Umbilical cord (tissue), 2 donors: ENCODE data around the gene BSCL2. TPM values are rescaled to one million over a fixed set of nuclear protein-coding genes. Genes with fewer than 3 reads are reported as not detected.
"Not testable (repeated sequence)": the region's sequence is repeated elsewhere in the genome, so short reads cannot be mapped to it uniquely, and the experiment has no call there.

ENCODE experiments used
- DNase-seq: peaks from one replicate; pipeline ENCODE4 v3.0.0-alpha.2; 2015; ENCODE audit warnings: low spot score
- total RNA-seq: library from RNA; depleted of rRNA; stranded (reverse); fragments of >200 nt; gene quantifications from one replicate; pipeline ENCODE4 v1.2.3, GENCODE V29; 2014; ENCODE audit warnings: low replicate concordance; ENCODE audit not compliant: insufficient read depth

Gene BSCL2
- total RNA-seq, 1 donor from 2014 or later = 6.3 TPM

- peak; percentile 49 for DNase-seq
Observed at GRCh38 chr11:62688491-62688890, 18.7 kb downstream of the BSCL2 start.

GRCh38 chr11:62687508-62688396 lies 19.5 kb downstream of the BSCL2 start:
- DNase-seq = no peak

DNA sequence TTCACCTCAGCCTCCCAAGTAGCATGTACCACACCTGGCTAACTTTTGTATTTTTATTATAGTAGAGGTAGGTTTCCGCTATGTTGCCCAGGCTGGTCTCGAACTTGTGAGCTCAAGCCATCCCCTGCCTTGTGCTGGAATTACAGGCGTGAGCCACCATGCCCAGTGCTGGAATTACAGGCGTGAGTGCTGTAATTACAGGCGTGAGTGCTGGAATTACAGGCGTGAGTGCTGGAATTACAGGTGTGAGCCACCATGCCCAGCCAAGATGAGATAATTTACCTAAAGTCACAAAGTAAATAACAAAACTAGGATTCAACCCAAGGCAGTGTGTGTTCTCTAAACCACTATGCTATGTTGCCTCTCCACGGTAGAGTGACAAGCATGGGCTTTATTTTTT lies 24.7 kb downstream of the BSCL2 start:
- DNase-seq = no peak

- peak; percentile 82 for DNase-seq
Observed at GRCh38 chr11:62680825-62681240, 26.4 kb downstream of the BSCL2 start.

DNA sequence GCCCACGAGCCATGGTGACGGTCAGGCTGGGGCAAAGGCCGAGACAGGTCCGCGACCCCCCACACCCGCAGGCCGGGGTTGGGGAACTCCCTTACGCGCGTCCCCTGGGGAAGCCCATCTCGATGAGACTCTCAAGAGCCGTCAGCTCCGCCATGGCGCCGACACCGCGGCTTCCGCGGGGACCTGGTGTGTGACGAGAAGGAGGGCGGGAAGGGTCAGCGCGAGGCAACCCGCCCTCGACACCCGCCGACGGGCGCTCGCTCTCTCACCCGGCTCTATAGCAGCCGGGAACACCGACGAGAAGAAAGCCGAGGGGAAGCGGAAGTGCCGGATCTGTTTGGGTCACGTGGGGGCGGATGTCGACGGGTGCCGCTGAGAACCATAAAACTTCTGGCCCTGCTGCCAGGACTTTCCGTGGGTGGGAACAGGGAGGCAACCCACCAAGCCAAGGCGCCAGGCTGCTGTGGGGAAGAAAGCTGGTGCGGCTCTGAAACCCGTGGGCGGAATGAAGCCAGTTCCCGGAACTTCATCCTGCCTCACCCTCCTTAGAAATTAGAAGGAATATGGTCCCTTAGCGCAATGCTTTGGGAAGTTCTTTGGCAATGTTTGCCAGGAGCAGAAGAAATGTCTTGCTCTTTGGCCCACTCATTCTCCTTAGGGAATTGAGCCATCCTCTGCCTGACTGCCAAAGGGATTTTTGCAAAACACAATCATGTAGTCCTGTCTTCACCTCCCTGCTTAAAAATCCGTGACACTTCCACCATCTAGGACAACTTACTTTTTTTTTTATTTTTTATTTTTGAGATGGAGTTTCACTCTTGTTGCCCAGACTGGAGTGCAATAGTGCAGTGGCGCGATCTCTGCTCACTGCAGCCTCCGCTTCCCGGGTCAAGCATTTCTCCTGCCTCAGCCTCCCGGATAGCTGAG lies 28.2 kb downstream of the BSCL2 start, which contains the start of gene UBXN1:
Gene UBXN1, minus strand, starts transcription at position 304 of the 927 bp plus-strand sequence. Its CDS starts 150 bp downstream, at position 154.
- DNase-seq = peak; percentile 93

GRCh38 chr11:62678433-62678769 lies 28.8 kb downstream of the BSCL2 start:
- no peak for DNase-seq

- DNase-seq = no peak
Observed at GRCh38 chr11:62677714-62678113, 29.5 kb downstream of the BSCL2 start.

GRCh38 chr11:62677156-62677555 lies 30.1 kb downstream of the BSCL2 start:
- DNase-seq = no peak

DNA sequence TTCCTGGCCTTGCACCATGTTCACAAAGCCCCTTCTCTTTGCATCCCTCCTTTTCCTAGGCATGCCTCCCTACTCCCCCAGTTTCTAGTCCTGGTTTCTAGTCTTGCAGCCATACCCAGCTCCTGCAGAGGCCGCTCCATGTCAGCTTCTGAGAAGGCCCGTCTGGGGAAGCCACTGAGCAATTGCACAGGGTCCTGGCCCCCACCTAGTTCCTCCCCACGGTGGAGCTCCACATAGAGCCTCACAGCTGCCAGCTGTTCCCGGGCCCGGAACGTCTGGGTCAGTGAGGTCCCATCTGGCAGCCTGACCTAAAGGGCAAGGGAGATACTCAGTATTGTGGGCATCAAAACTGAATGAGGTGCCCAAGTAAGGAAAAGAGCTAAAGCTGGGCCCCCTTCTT lies 30.5 kb downstream of the BSCL2 start:
- no peak for DNase-seq

- not testable (repeated sequence) for DNase-seq
Observed at GRCh38 chr11:62675415-62675814, 31.8 kb downstream of the BSCL2 start.

GRCh38 chr11:62673196-62673525 lies 34.1 kb downstream of the BSCL2 start:
- DNase-seq = no peak

- DNase-seq = peak; percentile 88
Observed at GRCh38 chr11:62671608-62672389, 35.4 kb downstream of the BSCL2 start, which contains the start of the genes LBHD1 and UQCC3. LBHD1 (minus strand) TSS chr11:62672267; CDS start chr11:62670031, 2,236 bp downstream. UQCC3 (plus strand) TSS chr11:62671673; CDS start chr11:62671746, 73 bp downstream.

DNA sequence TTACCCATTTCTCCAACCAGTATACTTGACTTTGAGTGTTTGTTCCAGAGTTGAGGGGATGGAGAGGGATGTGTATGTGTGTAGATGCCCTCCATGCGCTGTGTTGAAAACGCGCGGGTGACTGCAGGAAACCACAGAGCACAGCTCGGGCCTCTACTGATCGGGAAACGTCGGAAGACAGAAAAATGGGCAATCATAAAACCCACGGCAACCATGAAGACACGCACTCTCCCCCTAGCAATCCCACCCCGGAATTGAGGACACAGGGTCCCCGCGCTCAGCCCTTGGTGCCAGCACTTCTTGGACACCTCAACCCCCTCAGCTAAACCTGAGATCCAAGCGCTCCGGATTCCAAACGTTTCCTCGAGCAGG lies 36.0 kb downstream of the BSCL2 start:
- no peak for DNase-seq

DNA sequence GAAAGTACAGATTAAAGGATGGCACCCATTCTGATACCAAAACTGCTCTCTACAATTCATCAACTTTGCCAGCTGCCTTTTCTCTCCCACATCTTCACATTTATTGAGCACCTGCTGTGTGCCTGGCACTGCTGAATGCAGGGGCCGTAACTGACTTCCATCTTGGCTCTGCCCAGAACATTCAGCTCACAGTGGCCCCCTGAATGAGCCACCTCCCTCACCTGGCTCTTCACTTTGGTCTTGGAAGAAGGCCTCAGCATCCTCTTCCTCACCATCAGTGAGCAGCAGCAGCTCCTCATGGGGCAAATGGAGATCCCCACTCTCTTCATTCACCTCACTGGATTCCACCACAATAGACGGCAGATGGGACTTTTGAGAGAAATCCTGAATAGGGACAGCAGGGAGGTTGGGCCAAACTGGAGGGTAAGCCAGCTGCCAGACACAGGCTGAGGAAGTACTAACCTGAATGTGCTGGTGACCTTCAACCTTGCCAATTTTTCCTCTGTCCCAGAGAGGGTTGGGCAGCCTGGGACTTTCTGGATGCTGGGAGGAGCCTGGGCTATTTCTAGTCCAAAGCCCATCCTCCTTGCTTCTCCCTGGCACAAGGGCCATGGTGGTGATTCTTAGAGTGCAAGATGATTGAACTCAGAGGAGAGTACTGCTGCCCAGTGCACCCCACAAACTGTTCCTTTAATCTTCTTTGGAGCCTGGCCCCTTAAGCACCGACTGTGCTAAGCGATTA lies 37.6 kb downstream of the BSCL2 start:
- no peak for DNase-seq

GRCh38 chr11:62667460-62667859 lies 39.8 kb downstream of the BSCL2 start:
- DNase-seq = no peak

DNA sequence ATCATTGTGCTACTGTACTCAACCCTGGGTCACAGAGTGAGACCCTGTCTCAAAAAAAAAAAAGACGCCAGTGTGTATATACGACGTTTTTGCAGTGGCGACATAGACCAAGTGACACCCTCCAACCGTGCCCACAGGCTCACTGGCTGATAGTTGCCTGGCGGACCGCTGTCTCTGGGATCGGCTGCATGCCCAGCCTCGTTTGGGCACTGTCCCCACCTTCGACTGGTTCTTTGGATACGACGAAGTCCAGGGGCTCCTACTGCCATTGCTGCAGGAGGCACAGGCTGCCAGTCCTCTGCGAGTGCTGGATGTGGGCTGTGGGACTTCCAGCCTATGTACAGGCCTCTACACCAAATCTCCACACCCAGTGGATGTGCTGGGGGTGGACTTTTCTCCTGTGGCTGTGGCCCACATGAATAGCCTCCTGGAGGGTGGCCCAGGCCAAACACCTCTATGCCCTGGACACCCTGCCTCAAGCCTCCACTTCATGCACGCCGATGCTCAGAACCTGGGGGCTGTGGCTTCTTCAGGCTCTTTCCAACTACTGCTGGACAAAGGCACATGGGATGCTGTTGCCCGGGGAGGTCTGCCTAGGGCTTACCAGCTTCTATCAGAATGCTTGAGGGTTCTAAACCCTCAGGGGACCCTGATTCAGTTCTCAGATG lies 40.8 kb downstream of the BSCL2 start:
- DNase-seq = no peak

- peak; percentile 74 for DNase-seq
Observed at GRCh38 chr11:62665599-62666258, 41.5 kb downstream of the BSCL2 start.

GRCh38 chr11:62665075-62665598 lies 42.1 kb downstream of the BSCL2 start, which contains the start of the genes C11orf98 and CSKMT:
C11orf98 (minus strand) TSS chr11:62665210; CDS start chr11:62665169, 41 bp downstream.
CSKMT (plus strand) TSS chr11:62665312; CDS start chr11:62665880, 568 bp downstream.
- DNase-seq = peak; percentile 96

DNA sequence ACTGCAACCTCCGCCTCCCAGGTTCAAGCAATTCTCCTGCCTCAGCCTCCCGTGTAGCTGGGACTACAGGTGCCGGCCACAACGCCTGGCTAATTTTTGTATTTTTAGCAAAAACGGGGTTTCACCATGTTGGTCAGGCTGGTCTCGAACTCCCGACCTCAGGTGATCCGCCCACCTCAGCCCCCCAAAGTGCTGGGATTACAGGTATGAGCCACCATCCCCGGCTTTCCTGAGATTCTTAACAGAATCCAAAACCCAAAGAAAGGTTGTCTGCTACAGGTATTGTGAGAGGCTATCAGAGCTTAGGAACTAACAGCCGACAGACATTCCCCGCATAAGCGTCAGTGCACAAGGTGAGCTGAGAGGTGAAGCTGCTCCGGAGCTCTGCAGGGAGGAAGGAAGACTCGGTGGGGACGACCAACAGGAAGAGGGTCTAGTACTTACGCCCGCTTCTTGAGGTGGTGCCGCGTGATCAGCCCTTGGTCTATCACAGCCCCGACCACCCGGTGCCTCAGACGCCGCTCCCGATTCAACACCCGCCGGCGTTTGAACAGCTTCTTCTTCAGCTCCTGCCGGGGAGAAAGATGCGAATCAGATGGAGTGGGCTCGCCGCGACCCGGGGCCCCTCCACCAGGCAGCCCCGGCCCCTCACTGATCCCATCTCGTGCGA lies 42.7 kb downstream of the BSCL2 start:
- DNase-seq = no peak
